ENCODE data around the gene GPR152. TPM values are rescaled to one million over a fixed set of nuclear protein-coding genes. Genes with fewer than 3 reads are reported as not detected.

The GPR152 gene
- total RNA-seq, 1 donor from 2014 or later = not detected

GRCh38 chr11:67496113-67496512, 43.6 kb upstream of the GPR152 start:
- Mint-ChIP-seq H3K27me3 (ENCODE audit: low read depth, unreplicated experiment) (no peaks in the 10 kb centered on the region), H3K4me1 (ENCODE audit: low read depth, unreplicated experiment) (no peaks in the 10 kb centered on the region), H3K4me3 (ENCODE audit: unreplicated experiment) (no peak overlapping the region), H3K36me3 (ENCODE audit: low read depth, unreplicated experiment) (peaks cover 10% of the 10 kb centered on the region), H3K9me3 (ENCODE audit: unreplicated experiment) (no peaks in the 10 kb centered on the region), H3K27ac (ENCODE audit: unreplicated experiment) (no peak overlapping the region)
- no peak for TF ChIP-seq CTCF (IDR thresholded peaks at IDR 0.05; ENCODE audit: insufficient read depth, low read depth, low read length)
- TF ChIP-seq EZH2 (IDR thresholded peaks at IDR 0.05; ENCODE audit: insufficient read depth, low read length) = no peak
- DNase-seq (ENCODE audit: low read depth) (no peak), FAIRE-seq (no peak)
- H4K20me1 ChIP-seq (ENCODE audit: insufficient read depth, low read length) = peaks cover 8% of the 10 kb centered on the region
- H2AFZ ChIP-seq (ENCODE audit: low read depth, low read length) = no peak overlapping the region
- no peak overlapping the region for H3K4me3 ChIP-seq (ENCODE audit: insufficient read depth, low read depth, low read length)
- no peaks in the 10 kb centered on the region for H3K4me1 ChIP-seq (ENCODE audit: insufficient read depth, low read length)
- peaks cover 7% of the 10 kb centered on the region for H3K36me3 ChIP-seq (ENCODE audit: insufficient read depth, low read length)
- H3K9me3 ChIP-seq (ENCODE audit: insufficient read depth, low read depth, low read length) = no peaks in the 10 kb centered on the region
- no peak overlapping the region for H3K9ac ChIP-seq (ENCODE audit: low read length)
- H3K27ac ChIP-seq (ENCODE audit: low read depth, low read length) = no peak overlapping the region
- no peaks in the 10 kb centered on the region for H3K27me3 ChIP-seq (ENCODE audit: insufficient read depth, low read length)
- no peaks in the 10 kb centered on the region for H3K79me2 ChIP-seq (ENCODE audit: insufficient read depth, low read length)
- H3K4me2 ChIP-seq (ENCODE audit: low read length) = no peak overlapping the region

GRCh38 chr11:67495234-67496005, 42.9 kb upstream of the GPR152 start:
- H3K9me3 ChIP-seq (ENCODE audit: insufficient read depth, low read depth, low read length) = no peaks in the 10 kb centered on the region
- H3K27ac ChIP-seq (ENCODE audit: low read depth, low read length) = no peak overlapping the region
- no peak overlapping the region for H3K4me2 ChIP-seq (ENCODE audit: low read length)
- Mint-ChIP-seq H3K4me3 (ENCODE audit: unreplicated experiment) (no peak overlapping the region), H3K27ac (ENCODE audit: unreplicated experiment) (no peak overlapping the region), H3K27me3 (ENCODE audit: low read depth, unreplicated experiment) (no peaks in the 10 kb centered on the region), H3K4me1 (ENCODE audit: low read depth, unreplicated experiment) (no peaks in the 10 kb centered on the region), H3K36me3 (ENCODE audit: low read depth, unreplicated experiment) (peaks cover 3% of the 10 kb centered on the region), H3K9me3 (ENCODE audit: unreplicated experiment) (no peaks in the 10 kb centered on the region)
- FAIRE-seq (no peak), DNase-seq (ENCODE audit: low read depth) (no peak)
- H3K79me2 ChIP-seq (ENCODE audit: insufficient read depth, low read length) = no peaks in the 10 kb centered on the region
- H3K27me3 ChIP-seq (ENCODE audit: insufficient read depth, low read length) = no peaks in the 10 kb centered on the region
- no peak overlapping the region for H2AFZ ChIP-seq (ENCODE audit: low read depth, low read length)
- H3K9ac ChIP-seq (ENCODE audit: low read length) = no peak overlapping the region
- no peak overlapping the region for H3K4me3 ChIP-seq (ENCODE audit: insufficient read depth, low read depth, low read length)
- H3K4me1 ChIP-seq (ENCODE audit: insufficient read depth, low read length) = no peaks in the 10 kb centered on the region
- peaks cover 5% of the 10 kb centered on the region for H3K36me3 ChIP-seq (ENCODE audit: insufficient read depth, low read length)
- TF ChIP-seq EZH2 (IDR thresholded peaks at IDR 0.05; ENCODE audit: insufficient read depth, low read length) (no peak), CTCF (IDR thresholded peaks at IDR 0.05; ENCODE audit: insufficient read depth, low read depth, low read length) (no peak)
- H4K20me1 ChIP-seq (ENCODE audit: insufficient read depth, low read length) = peaks cover 6% of the 10 kb centered on the region
